ENCODE data around the gene SNRNP40. TPM values are rescaled to one million over a fixed set of nuclear protein-coding genes. Genes with fewer than 3 reads are reported as not detected.

Gene SNRNP40
- polyA plus RNA-seq, 1 donor (not counting 4 experiments of a cell fraction or from before 2014, with no cell fraction given), result 57.4 TPM

GRCh38 chr1:31259746-31260145, 36.8 kb downstream of the SNRNP40 start:
- no peak overlapping the region for H3K9ac ChIP-seq (ENCODE audit: control insufficient read depth, extremely low read depth, insufficient read depth, low read length)
- no peaks in the 10 kb centered on the region for H3K27me3 ChIP-seq (ENCODE audit: control insufficient read depth, extremely low read depth, insufficient read depth, low read length)
- H3K27ac ChIP-seq (ENCODE audit: control insufficient read depth, insufficient read depth, low read length), result no peak overlapping the region
- dilution Hi-C loops (cut with MboI; ENCODE audit: extremely low pct_ligation_motif_present, low sequenced_read_pairs), result no loop called here
- H3K4me2 ChIP-seq (ENCODE audit: control insufficient read depth, extremely low read depth, insufficient read depth, low read depth, low read length), result no peak overlapping the region
- H3K4me3 ChIP-seq (ENCODE audit: control insufficient read depth in 2 of 3, extremely low read depth in 1 of 3, insufficient read depth in 2 of 3, low read depth in 1 of 3, low read length in 3 of 3), result no peak overlapping the region
- TF ChIP-seq, protein P1, sequence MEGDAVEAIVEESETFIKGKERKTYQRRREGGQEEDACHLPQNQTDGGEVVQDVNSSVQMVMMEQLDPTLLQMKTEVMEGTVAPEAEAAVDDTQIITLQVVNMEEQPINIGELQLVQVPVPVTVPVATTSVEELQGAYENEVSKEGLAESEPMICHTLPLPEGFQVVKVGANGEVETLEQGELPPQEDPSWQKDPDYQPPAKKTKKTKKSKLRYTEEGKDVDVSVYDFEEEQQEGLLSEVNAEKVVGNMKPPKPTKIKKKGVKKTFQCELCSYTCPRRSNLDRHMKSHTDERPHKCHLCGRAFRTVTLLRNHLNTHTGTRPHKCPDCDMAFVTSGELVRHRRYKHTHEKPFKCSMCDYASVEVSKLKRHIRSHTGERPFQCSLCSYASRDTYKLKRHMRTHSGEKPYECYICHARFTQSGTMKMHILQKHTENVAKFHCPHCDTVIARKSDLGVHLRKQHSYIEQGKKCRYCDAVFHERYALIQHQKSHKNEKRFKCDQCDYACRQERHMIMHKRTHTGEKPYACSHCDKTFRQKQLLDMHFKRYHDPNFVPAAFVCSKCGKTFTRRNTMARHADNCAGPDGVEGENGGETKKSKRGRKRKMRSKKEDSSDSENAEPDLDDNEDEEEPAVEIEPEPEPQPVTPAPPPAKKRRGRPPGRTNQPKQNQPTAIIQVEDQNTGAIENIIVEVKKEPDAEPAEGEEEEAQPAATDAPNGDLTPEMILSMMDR (optimal IDR thresholded peaks at IDR 0.05 in 1 of 3, IDR thresholded peaks at IDR 0.05 in 1 of 3, conservative IDR thresholded peaks at IDR 0.05 in 1 of 3; ENCODE audit: extremely low read depth in 1 of 3, insufficient read depth in 2 of 3, low read length in 3 of 3), result no peak
- TF ChIP-seq EZH2 (IDR thresholded peaks at IDR 0.05; ENCODE audit: low read length), result no peak
- H3K9me1 ChIP-seq (ENCODE audit: control insufficient read depth, extremely low read depth, insufficient read depth, low read length), result no peaks in the 10 kb centered on the region
- FAIRE-seq (no peak), DNase-seq (ENCODE audit: low read depth, low spot score) (no peak)
- H3K4me1 ChIP-seq (ENCODE audit: control insufficient read depth, extremely low read depth, insufficient read depth, low read length), result no peaks in the 10 kb centered on the region
- H3K36me3 ChIP-seq (ENCODE audit: control insufficient read depth in 2 of 2, extremely low read depth in 1 of 2, insufficient read depth in 2 of 2, low read length in 2 of 2), result peaks cover 9 to 11% of the 10 kb centered on the region in 2 experiments
- no peaks in the 10 kb centered on the region for H3K9me3 ChIP-seq (ENCODE audit: control insufficient read depth, low read depth, low read length)
- no peaks in the 10 kb centered on the region for H3K79me2 ChIP-seq (ENCODE audit: control insufficient read depth, insufficient read depth, low read length)
- H2AFZ ChIP-seq (ENCODE audit: control insufficient read depth, low read length), result no peak overlapping the region
- no peaks in the 10 kb centered on the region for H4K20me1 ChIP-seq (ENCODE audit: control insufficient read depth, extremely low read depth, insufficient read depth, low read length)

DNA sequence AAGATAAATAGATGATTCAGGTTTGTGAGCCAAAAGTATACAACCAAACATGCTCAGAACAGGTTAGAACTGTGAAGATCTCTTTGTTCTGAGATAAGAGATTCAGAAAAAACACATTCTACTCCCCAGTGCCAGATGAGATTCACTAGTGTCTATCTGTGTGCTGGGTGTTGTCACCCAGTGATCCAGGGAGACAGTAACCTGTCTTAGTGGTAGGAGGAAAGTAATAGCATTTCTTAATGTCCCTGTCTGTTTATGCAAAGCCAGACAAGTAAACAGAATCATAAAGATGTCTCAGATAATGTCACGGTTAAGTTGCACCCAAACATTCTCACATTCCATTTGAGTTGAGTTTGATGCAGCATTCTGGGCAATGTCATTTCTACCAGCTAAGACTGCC, 38.0 kb downstream of the SNRNP40 start:
- DNase-seq (ENCODE audit: low read depth, low spot score) (no peak), FAIRE-seq (no peak)
- Histone ChIP-seq H3K79me2 (ENCODE audit: control insufficient read depth, insufficient read depth, low read length) (no peaks in the 10 kb centered on the region), H3K4me1 (ENCODE audit: control insufficient read depth, extremely low read depth, insufficient read depth, low read length) (no peaks in the 10 kb centered on the region), H3K27me3 (ENCODE audit: control insufficient read depth, extremely low read depth, insufficient read depth, low read length) (no peaks in the 10 kb centered on the region), H3K9ac (ENCODE audit: control insufficient read depth, extremely low read depth, insufficient read depth, low read length) (no peak overlapping the region), H2AFZ (ENCODE audit: control insufficient read depth, low read length) (no peak overlapping the region), H3K4me3 (ENCODE audit: control insufficient read depth in 2 of 3, extremely low read depth in 1 of 3, insufficient read depth in 2 of 3, low read depth in 1 of 3, low read length in 3 of 3) (no peak overlapping the region), H3K9me3 (ENCODE audit: control insufficient read depth, low read depth, low read length) (no peaks in the 10 kb centered on the region), H3K27ac (ENCODE audit: control insufficient read depth, insufficient read depth, low read length) (no peak overlapping the region), H3K4me2 (ENCODE audit: control insufficient read depth, extremely low read depth, insufficient read depth, low read depth, low read length) (no peak overlapping the region), H3K9me1 (ENCODE audit: control insufficient read depth, extremely low read depth, insufficient read depth, low read length) (no peaks in the 10 kb centered on the region), H3K36me3 (ENCODE audit: control insufficient read depth in 2 of 2, extremely low read depth in 1 of 2, insufficient read depth in 2 of 2, low read length in 2 of 2) (peaks cover 8 to 10% of the 10 kb centered on the region in 2 experiments), H4K20me1 (ENCODE audit: control insufficient read depth, extremely low read depth, insufficient read depth, low read length) (no peaks in the 10 kb centered on the region)
- dilution Hi-C loops (cut with MboI; ENCODE audit: extremely low pct_ligation_motif_present, low sequenced_read_pairs), result no loop called here
- TF ChIP-seq EZH2 (IDR thresholded peaks at IDR 0.05; ENCODE audit: low read length), result no peak
- TF ChIP-seq, protein P1 (optimal IDR thresholded peaks at IDR 0.05 in 1 of 3, IDR thresholded peaks at IDR 0.05 in 1 of 3, conservative IDR thresholded peaks at IDR 0.05 in 1 of 3; ENCODE audit: extremely low read depth in 1 of 3, insufficient read depth in 2 of 3, low read length in 3 of 3), result no peak

Data from keratinocyte (primary cell).